AG10803 (cell line): Measurements from ENCODE around the gene PRKAG2.
A peak's percentile ranks its signal among the peaks of the same experiment; 100 is the strongest.

Experiments used
- DNase-seq: peaks from one replicate; pipeline ENCODE4 v3.0.0; 2010; ENCODE audit warnings: low read depth
- H3K4me3 ChIP-seq: 2 replicates; pipeline ENCODE4 v1.5.1; 2011; ENCODE audit warnings: mild to moderate bottlenecking, low read length, control low read depth
- TF ChIP-seq, protein P1 (sequence below): conservative IDR thresholded peaks from 2 replicates; pipeline ENCODE4 v1.5.1; 2011; ENCODE audit warnings: mild to moderate bottlenecking, low read length, control low read depth, inconsistent platforms

Gene PRKAG2

DNA sequence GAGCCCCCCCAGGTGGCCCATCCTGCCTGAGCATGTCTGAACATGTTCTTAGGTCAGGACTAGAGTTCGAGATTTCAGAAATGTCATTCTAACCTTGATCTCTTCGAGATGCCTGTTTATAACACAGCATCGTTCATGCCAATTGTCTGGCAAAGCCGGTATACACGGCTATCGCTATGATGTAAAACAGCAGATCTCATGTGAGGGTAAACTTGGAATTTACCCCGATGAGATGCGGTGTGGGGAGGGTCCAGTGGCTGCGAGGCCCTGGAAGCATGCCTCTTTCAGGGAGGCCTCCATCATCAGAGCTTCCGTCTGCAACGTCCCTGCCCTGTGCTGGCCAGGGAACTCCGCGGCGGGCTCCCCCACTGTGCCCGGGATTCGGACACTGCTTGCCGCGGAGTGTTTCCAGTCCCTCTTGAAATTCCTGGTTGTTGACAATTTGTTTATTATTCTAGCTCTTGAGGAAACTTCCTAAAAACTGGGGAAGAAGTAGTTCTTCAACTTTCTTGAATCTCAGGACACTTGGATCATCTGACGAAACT lies 188.6 kb downstream of the PRKAG2 start:
- no peak overlapping the region for H3K4me3 ChIP-seq
- DNase-seq: no peak
- TF ChIP-seq, protein P1, sequence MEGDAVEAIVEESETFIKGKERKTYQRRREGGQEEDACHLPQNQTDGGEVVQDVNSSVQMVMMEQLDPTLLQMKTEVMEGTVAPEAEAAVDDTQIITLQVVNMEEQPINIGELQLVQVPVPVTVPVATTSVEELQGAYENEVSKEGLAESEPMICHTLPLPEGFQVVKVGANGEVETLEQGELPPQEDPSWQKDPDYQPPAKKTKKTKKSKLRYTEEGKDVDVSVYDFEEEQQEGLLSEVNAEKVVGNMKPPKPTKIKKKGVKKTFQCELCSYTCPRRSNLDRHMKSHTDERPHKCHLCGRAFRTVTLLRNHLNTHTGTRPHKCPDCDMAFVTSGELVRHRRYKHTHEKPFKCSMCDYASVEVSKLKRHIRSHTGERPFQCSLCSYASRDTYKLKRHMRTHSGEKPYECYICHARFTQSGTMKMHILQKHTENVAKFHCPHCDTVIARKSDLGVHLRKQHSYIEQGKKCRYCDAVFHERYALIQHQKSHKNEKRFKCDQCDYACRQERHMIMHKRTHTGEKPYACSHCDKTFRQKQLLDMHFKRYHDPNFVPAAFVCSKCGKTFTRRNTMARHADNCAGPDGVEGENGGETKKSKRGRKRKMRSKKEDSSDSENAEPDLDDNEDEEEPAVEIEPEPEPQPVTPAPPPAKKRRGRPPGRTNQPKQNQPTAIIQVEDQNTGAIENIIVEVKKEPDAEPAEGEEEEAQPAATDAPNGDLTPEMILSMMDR: no peak

DNA sequence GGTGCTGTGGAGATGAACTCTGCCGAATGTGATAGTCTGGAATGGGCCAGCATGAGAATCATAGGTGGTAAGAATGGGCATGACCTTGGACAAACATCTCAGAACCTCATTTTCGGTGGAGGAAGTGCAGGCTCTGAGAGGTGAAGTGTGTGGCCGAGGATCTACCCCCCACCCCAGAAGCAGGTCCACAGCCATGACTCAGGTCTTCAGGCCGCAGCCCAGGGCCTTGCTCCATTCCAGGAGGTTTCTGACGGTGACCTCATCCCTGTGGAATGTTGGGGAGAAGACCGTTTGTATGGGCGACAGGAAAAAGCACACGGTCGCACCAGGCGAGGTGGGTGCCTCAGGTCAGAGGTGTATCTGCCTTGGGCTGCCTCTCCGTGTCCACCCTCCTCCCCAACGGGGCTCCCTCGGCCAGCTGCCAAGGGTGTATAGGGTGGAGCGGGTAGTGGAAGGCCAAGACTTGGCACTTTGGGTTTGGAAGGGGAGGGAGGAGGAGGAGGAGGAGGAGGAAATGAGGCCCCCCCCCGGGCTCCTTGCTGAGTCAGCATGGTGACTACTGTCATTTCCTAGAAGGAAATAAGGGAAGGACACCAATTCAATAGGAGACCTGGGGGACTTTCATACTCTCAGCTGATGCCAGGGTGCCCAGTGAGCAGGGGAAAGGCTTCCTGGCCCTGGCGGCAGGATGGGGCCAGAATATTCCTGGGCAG lies 189.2 kb downstream of the PRKAG2 start:
- DNase-seq: peak; percentile 97
- H3K4me3 ChIP-seq: peak overlapping the region; percentile 17; the same call in 1 of the 2 replicates
- TF ChIP-seq, protein P1: no peak

DNA sequence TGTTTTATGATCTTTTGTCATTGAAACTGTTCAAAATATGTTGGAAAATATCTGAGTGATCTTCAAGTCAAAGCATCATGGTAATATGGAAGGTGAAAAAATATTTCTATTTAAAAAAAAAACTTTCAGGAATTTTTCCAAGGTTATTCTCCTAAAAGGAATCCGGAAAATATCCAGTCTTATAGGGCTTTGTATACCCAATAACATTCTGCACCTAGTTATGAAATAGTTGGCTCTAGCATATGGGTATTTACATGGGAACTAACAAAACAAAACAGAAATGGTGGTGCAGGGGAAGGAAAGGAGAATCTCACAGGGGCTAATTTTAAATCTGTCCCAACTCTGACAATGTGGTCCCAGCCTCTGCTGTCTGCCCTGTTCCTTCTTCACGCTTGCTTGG lies 190.1 kb downstream of the PRKAG2 start:
- peak; percentile 66 for DNase-seq
- TF ChIP-seq, protein P1: no peak
- no peak overlapping the region for H3K4me3 ChIP-seq

DNA sequence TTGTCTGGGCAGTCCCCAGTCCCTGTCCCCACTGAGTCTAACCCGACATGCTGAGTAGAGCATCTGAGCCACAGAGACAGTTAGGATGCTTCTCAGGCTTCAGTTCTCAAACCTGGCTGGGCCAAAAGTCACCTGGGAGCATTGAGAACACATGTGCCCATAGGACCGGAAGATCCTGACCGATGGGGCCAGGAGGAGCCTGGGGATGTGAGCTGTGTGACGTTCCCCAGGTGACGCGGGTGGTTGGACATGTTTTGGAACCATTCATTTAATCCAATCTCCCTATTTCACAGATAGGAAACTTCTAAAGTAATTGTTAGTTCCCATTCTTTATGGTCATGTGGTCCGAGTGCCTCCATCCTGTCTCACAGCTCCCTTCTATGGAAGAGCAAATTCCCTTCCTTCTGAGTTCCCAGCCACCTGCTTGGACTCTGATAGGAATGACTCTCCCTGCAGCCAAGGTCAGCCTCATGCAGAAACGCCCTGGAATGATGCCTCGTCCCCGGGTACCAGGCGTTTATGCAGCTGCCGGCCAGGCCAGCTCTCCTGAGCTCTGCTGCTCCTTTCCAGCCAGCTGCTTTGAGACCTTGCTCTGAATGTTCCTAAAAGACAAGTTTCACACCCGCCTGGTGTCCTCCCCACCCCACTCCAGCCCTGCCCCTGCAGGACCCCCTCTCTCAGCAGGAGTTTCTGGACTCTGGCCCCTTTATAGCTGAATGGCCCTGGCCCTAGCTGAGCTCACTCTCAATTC lies 190.7 kb downstream of the PRKAG2 start:
- TF ChIP-seq, protein P1: no peak
- H3K4me3 ChIP-seq: no peak overlapping the region
- DNase-seq: no peak

DNA sequence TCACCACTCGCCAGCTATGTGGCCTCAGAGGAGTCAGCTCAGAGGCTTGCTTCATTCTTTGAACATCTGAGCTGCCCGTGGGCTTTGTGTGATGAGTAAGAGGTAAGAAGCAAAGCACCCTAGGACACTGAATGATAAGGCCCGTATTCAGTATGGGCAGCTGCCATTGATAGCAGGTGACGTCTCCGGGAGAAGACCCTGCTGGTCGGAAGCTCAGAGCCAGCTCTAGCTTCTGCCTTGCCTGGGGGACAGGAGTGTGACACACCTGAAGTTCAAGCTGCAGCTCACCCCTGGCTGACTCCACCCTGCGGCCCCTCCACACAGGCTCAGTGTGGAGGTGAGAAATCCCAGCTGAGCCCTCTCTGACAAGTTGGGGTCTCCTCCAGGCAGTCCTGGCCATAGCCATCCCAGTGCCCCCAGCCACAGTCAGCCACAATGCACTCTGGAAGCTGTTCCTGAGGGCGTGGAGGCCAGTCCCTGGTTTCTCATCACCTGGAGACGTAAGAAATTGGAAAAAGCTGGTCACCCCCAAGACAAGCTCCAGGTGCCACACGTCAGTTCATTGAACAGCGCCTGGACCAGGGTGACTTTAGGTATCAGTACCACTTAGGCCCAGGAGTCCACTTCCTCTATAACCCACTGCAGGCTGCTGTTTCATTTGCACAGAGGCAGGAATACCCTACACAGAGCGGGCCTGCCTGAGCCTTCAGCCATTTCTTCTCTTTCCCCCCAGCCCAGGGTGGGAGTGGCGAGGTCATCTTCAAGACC lies 192.3 kb downstream of the PRKAG2 start:
- DNase-seq: peak; percentile 39
- TF ChIP-seq, protein P1: no peak
- no peak overlapping the region for H3K4me3 ChIP-seq

DNA sequence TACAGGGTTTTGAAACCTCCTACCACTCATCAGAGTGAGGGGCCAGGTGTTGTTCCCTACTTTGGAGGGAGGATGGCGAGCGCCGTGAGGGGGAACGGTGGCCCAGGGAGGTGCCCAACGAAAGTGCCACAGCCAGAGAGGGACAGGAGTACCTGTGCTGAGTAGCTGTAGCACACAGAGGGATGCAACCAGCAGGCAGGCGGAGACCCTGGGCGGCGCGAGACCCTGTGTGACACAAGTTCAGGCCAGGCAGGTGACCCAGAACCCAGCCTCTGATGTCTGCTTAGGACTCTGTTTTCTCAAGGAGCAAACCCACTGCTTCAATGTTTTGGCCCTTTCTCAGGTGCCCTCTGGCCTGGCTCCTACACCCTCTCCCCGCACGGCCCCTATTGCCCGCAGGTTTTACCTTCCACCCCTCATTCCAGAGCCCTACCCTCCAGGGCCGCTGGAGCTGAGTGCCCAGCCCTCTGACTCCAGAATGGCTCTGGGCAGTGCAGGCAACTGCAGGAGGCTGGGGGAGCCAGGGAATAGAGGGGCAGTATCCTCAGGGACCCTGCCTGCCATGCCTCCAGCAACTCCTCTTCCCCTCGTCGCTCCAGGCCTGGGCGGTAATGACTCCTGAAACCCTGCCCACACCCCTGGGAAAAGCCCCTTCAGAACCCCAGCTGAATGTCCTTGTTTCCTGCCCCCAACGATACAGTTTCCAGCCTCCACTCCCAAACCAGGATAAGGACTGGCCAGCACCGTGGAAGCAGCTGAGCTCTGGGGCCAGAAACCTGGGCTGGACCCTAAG lies 193.1 kb downstream of the PRKAG2 start:
- no peak for DNase-seq
- no peak overlapping the region for H3K4me3 ChIP-seq
- TF ChIP-seq, protein P1: no peak
